K562 (cell line): ENCODE results near the gene ABHD16B. TPM values are rescaled to one million over a fixed set of nuclear protein-coding genes. Genes with fewer than 3 reads are reported as not detected.

Source experiments
- ATAC-seq: fragments of 200-7000 bp; cut with Tn5 transposase; 3 replicates; pipeline ENCODE4 v1.9.1; 2020; ENCODE audit warnings: moderate library complexity
- BruUV-seq: library from RNA; stranded (reverse); fragments of 400-500 nt; replicated peaks from 2 replicates; lab custom pipeline; 2021; lab: Mats Ljungman, UMichigan
- CTCF ChIA-PET: fragments of 300-600 bp; formaldehyde crosslinking; extraction: SDS; loops from one replicate; lab custom pipeline; 2021; ENCODE audit warnings: low intra/inter-chr PET ratio; lab: Yijun Ruan, JAX
- POLR2A ChIA-PET: fragments of 300-600, 350-650 bp; sonication (Branson Sonifier 250); formaldehyde crosslinking; extraction: SDS; loops from one replicate; lab custom pipeline; 2021; ENCODE audit warnings: antibody characterized with exemption, inconsistent platforms; lab: Yijun Ruan, JAX
- DNase-seq, 4 experiments: peaks; one replicate each; pipeline versions ENCODE4 v3.0.0 to v3.0.0-alpha.2; 2011 to 2018; ENCODE audit warnings: low spot score in 3 of 4, mixed read lengths in 3 of 4; ENCODE audit errors: extremely low read depth in 1 of 4
- FAIRE-seq: peaks from 2 replicates; lab custom pipeline; 2011; peaks lifted over from hg19 to GRCh38; lab: Jason Lieb, UNC
- H2AFZ ChIP-seq: 2 replicates; pipeline ENCODE4 v1.6.0; 2011; ENCODE audit warnings: low read depth, low read length, control low read depth, inconsistent platforms
- H3K27ac ChIP-seq: fragments of 200-600 bp; 3 replicates; pipeline ENCODE4 v1.8.0; 2011; ENCODE audit warnings: low read depth, mild to moderate bottlenecking, control low read depth, inconsistent platforms, low read length, moderate library complexity, mixed read lengths; ENCODE audit errors: extremely low read depth
- H3K27me3 ChIP-seq, 2 experiments: fragments of 300-600 bp in 1 of 2; 2 replicates in 1 of 2; 3 replicates in 1 of 2; pipeline versions ENCODE4 v1.6.0 to v1.8.0; 2011; ENCODE audit warnings: inconsistent platforms in 2 of 2, low read length in 2 of 2, mild to moderate bottlenecking in 1 of 2, mixed read lengths in 1 of 2, moderate library complexity in 1 of 2; ENCODE audit not compliant: control insufficient read depth in 2 of 2, insufficient read depth in 2 of 2
- H3K36me3 ChIP-seq: fragments of 300-600 bp; 3 replicates; pipeline ENCODE4 v1.8.0; 2011; ENCODE audit warnings: mild to moderate bottlenecking, low read length, inconsistent platforms; ENCODE audit not compliant: control insufficient read depth, insufficient read depth
- H3K4me1 ChIP-seq, 2 experiments: fragments of 200-600 bp in 1 of 2; replicated peaks in 1 of 2; 2 replicates in 1 of 2; 3 replicates in 1 of 2; pipeline versions ENCODE4 v1.5.1 to v1.8.0; 2011; ENCODE audit warnings: inconsistent platforms in 2 of 2, low read length in 2 of 2, mild to moderate bottlenecking in 1 of 2, mixed read lengths in 1 of 2, moderate library complexity in 1 of 2; ENCODE audit not compliant: control insufficient read depth in 2 of 2, insufficient read depth in 2 of 2
- H3K4me2 ChIP-seq: 2 replicates; pipeline ENCODE4 v1.6.1; 2011; ENCODE audit warnings: low read length, control low read depth, inconsistent platforms, mixed read lengths; ENCODE audit not compliant: insufficient read depth
- H3K4me3 ChIP-seq: fragments of 200-600 bp; sonication (generic), shearing (Covaris generic); 2 replicates; pipeline ENCODE4 v1.5.1; 2016; ENCODE audit warnings: control low read depth, inconsistent platforms
- H3K79me2 ChIP-seq: fragments of 200-600 bp; 3 replicates; pipeline ENCODE4 v1.8.0; 2011; ENCODE audit warnings: low read length, inconsistent platforms; ENCODE audit not compliant: control insufficient read depth, insufficient read depth
- H3K9ac ChIP-seq, 2 experiments: 2 replicates each; pipeline versions ENCODE4 v1.6.0 to v1.6.1; 2011; ENCODE audit warnings: low read depth in 2 of 2, low read length in 2 of 2, control low read depth in 1 of 2, inconsistent platforms in 1 of 2, mild to moderate bottlenecking in 1 of 2, mixed read lengths in 1 of 2; ENCODE audit not compliant: insufficient read depth in 1 of 2
- H3K9me1 ChIP-seq: one replicate; pipeline ENCODE4 v1.6.0; 2011; ENCODE audit warnings: inconsistent platforms, mild to moderate bottlenecking, low read length, moderate library complexity; ENCODE audit not compliant: control insufficient read depth, insufficient read depth
- H3K9me3 ChIP-seq: replicated peaks from 2 replicates; pipeline ENCODE4 v1.5.1; 2011; ENCODE audit warnings: low read depth, low read length, inconsistent platforms; ENCODE audit not compliant: control insufficient read depth, insufficient read depth
- H4K20me1 ChIP-seq: replicated peaks from 2 replicates; pipeline ENCODE4 v1.6.1; 2011; ENCODE audit warnings: low read length, inconsistent platforms, mixed read lengths; ENCODE audit not compliant: control insufficient read depth, insufficient read depth
- CEBPG ChIP-seq, 3 experiments: fragments of 200-800 bp in 1 of 3; sonication (Bioruptor generic) in 1 of 3; sonication (generic) in 1 of 3; formaldehyde crosslinking in 1 of 3; IDR thresholded peaks in 2 of 3; conservative IDR thresholded peaks in 1 of 3; 2 replicates each; pipeline versions ENCODE4 v1.6.1 to v1.8.0; 2016 to 2022; ENCODE audit warnings: missing compliant biosample characterization in 2 of 3, missing genetic modification characterization in 2 of 3, mild to moderate bottlenecking in 1 of 3, missing genetic modification reagents in 1 of 3
- CHD2 ChIP-seq: IDR thresholded peaks from 2 replicates; pipeline ENCODE4 v1.6.1; 2011; ENCODE audit warnings: low read depth, low read length
- ETV1 ChIP-seq: fragments of 450-650 bp; conservative IDR thresholded peaks from 2 replicates; pipeline ENCODE4 v1.6.1; 2016; ENCODE audit warnings: missing genetic modification characterization, control low read depth, low read depth, missing compliant biosample characterization
- WGBS: fragments of 100-300 bp; shearing (Covaris generic); methylation state at CpG from one replicate; pipeline ENCODE4 v1.1.6; 2016; ENCODE audit warnings: low coverage, mixed read lengths; ENCODE audit not compliant: insufficient coverage; ENCODE audit errors: missing lambda C conversion rate; 5-methylcytosine and 5-hydroxymethylcytosine counted together
- in situ Hi-C: fragments of 300-500 bp; cut with MboI; formaldehyde crosslinking; loops from 4 replicates; pipeline ENCODE4 v1.15.0; 2018; ENCODE audit warnings: inconsistent platforms, mixed read lengths
- intact Hi-C: fragments of 100-400 bp; cut with micrococcal nuclease; formaldehyde crosslinking; loops from 2 replicates; pipeline ENCODE4 v1.14.2; 2022
- polyA plus RNA-seq, 8 experiments: library from polyadenylated mRNA; depleted of rRNA in 4 of 8; stranded (reverse) in 5 of 8; unstranded in 3 of 8; fragments of >200 nt; fragmentation: Nextera tagmentation in 2 of 8; fragmentation: Illumina TruSeq in 1 of 8; extraction: Ambion mirVana in 2 of 8; extraction: Trizol in 1 of 8; gene quantifications; 2 replicates each; pipeline versions ENCODE4 v1.2.1 to v1.2.3, GENCODE V29; 2011 to 2014; ENCODE audit warnings: inconsistent platforms in 1 of 8, missing spikeins in 1 of 8
- total RNA-seq, 7 experiments: library from RNA; depleted of rRNA in 6 of 7; stranded (reverse); fragments of >200 nt in 6 of 7; fragmentation: Illumina TruSeq in 2 of 7; extraction: Trizol in 2 of 7; gene quantifications; 2 replicates each; pipeline versions ENCODE4 v1.2.1 to v1.2.3, GENCODE V29; 2011 to 2021; ENCODE audit warnings: low replicate concordance in 1 of 7
- TF ChIP-seq, protein P1 (sequence below): fragments of 450-650 bp; IDR thresholded peaks from 2 replicates; pipeline ENCODE4 v1.6.1; 2016; ENCODE audit warnings: low read depth
- TF ChIP-seq, protein P2 (sequence below): IDR thresholded peaks from 2 replicates; pipeline ENCODE4 v1.6.1; 2011; ENCODE audit not compliant: insufficient read length; ENCODE audit errors: extremely low read depth
- TF ChIP-seq, protein P3 (sequence below), 2 experiments: fragments of 450-650 bp in 1 of 2; sonication (generic) in 1 of 2; formaldehyde crosslinking in 1 of 2; IDR thresholded peaks in 1 of 2; conservative IDR thresholded peaks in 1 of 2; 2 replicates each; pipeline versions ENCODE4 v1.6.1 to v1.8.1; 2016 to 2023; ENCODE audit warnings: mild to moderate bottlenecking in 2 of 2, moderate library complexity in 2 of 2, inconsistent platforms in 1 of 2, missing genetic modification reagents in 1 of 2

ABHD16B gene
- total and polyA plus RNA-seq, 9 of the 15 experiments (the other 6 are each of a cell fraction or from before 2014, with no cell fraction given) = not detected

DNA sequence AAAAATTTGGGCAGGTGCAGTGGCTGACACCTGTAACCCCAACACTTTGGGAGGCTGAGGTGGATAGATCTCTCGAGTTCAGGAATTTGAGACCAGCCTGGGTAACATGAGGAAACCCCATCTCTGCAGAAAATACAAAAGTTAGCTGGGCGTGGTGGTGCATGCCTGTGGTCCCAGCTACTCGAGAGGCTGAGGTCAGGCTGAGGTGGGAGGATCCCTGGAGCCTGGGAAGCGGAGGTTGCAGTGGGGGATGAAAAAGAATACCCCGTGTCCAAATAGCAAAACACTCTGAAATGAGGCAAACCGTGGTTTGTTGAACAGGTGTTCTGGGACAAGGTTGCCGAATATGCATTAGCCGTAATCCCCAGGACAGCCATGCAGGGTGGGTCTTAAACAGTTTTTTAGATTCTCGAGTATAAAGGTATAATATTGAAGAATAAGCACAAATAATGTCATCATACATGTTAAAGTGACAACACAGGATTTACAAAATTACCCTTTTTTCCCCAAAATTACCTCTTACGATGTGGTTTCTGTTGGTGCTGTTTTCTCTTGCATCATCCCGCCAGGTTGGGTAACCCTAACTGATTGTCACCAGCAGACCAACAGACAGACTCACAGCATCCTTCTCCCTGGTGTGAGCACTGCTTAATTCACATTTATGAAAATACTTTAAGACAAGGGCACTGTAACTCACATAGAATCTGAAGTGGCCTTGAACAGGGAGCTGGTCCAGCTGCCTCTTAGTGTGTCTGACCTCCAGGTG lies 42.7 kb downstream of the ABHD16B start:
- peaks cover 3 to 26% of the 10 kb centered on the region in 2 experiments; a peak in 4 of 5 replicates for H3K4me1 ChIP-seq
- ChIA-PET CTCF (no interaction called here), POLR2A (interaction anchor here (0.5 to 1.0 kb wide), 2 partner anchors 39 to 185 kb away, joined by 3 read pairs; partner anchors contain the start of gene TPD52L2)
- H4K20me1 ChIP-seq = peaks cover 3% of the 10 kb centered on the region; the same call in 1 of the 2 replicates
- no peak overlapping the region for H3K4me2 ChIP-seq
- no peak overlapping the region for H2AFZ ChIP-seq
- no peak for ATAC-seq
- H3K36me3 ChIP-seq = peaks cover 21% of the 10 kb centered on the region; the same call in 2 of the 3 replicates
- BruUV-seq = TSS peak; percentile 21
- H3K27me3 ChIP-seq = no peaks in the 10 kb centered on the region
- H3K79me2 ChIP-seq = peaks cover 81% of the 10 kb centered on the region
- 90% methylated on average over 11 of the region's 11 CpGs for WGBS
- intact Hi-C loops = no loop called here
- no peak overlapping the region for H3K9ac ChIP-seq
- H3K9me1 ChIP-seq = no peaks in the 10 kb centered on the region
- no peak for DNase-seq
- H3K27ac ChIP-seq = no peak overlapping the region
- in situ Hi-C loops = no loop called here
- FAIRE-seq = no peak
- H3K4me3 ChIP-seq = no peak overlapping the region
- H3K9me3 ChIP-seq = no peaks in the 10 kb centered on the region
- TF ChIP-seq, protein P1, sequence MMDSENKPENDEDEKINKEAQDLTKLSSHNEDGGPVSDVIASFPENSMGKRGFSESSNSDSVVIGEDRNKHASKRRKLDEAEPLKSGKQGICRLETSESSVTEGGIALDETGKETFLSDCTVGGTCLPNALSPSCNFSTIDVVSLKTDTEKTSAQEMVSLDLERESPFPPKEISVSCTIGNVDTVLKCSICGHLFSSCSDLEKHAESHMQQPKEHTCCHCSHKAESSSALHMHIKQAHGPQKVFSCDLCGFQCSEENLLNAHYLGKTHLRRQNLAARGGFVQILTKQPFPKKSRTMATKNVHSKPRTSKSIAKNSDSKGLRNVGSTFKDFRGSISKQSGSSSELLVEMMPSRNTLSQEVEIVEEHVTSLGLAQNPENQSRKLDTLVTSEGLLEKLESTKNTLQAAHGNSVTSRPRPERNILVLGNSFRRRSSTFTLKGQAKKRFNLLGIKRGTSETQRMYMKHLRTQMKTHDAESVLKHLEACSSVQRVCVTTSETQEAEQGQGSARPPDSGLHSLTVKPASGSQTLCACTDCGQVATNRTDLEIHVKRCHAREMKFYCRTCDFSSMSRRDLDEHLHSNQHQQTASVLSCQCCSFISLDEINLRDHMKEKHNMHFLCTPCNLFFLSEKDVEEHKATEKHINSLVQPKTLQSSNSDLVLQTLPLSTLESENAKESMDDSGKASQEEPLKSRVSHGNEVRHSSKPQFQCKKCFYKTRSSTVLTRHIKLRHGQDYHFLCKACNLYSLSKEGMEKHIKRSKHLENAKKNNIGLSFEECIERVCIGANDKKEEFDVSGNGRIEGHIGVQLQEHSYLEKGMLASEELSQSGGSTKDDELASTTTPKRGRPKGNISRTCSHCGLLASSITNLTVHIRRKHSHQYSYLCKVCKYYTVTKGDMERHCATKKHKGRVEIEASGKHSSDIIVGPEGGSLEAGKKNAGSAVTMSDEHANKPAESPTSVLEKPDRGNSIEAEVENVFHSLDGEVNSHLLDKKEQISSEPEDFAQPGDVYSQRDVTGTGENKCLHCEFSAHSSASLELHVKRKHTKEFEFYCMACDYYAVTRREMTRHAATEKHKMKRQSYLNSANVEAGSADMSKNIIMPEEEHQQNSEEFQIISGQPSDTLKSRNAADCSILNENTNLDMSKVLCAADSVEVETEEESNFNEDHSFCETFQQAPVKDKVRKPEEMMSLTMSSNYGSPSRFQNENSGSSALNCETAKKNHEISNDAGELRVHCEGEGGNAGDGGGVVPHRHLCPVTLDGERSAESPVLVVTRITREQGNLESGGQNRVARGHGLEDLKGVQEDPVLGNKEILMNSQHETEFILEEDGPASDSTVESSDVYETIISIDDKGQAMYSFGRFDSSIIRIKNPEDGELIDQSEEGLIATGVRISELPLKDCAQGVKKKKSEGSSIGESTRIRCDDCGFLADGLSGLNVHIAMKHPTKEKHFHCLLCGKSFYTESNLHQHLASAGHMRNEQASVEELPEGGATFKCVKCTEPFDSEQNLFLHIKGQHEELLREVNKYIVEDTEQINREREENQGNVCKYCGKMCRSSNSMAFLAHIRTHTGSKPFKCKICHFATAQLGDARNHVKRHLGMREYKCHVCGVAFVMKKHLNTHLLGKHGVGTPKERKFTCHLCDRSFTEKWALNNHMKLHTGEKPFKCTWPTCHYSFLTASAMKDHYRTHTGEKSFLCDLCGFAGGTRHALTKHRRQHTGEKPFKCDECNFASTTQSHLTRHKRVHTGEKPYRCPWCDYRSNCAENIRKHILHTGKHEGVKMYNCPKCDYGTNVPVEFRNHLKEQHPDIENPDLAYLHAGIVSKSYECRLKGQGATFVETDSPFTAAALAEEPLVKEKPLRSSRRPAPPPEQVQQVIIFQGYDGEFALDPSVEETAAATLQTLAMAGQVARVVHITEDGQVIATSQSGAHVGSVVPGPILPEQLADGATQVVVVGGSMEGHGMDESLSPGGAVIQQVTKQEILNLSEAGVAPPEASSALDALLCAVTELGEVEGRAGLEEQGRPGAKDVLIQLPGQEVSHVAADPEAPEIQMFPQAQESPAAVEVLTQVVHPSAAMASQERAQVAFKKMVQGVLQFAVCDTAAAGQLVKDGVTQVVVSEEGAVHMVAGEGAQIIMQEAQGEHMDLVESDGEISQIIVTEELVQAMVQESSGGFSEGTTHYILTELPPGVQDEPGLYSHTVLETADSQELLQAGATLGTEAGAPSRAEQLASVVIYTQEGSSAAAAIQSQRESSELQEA = no peak
- TF ChIP-seq ETV1 (no peak), CHD2 (no peak), CEBPG (CRISPR knock-in tag; IDR thresholded peaks at IDR 0.05) (no peak), CEBPG (tag; conservative IDR thresholded peaks at IDR 0.05 in 1 of 2, IDR thresholded peaks at IDR 0.05 in 1 of 2) (0 out of 4 replicates have a peak, but pooled peaks of 1 of the 2 experiments have one; percentile 27)
- TF ChIP-seq, protein P2, sequence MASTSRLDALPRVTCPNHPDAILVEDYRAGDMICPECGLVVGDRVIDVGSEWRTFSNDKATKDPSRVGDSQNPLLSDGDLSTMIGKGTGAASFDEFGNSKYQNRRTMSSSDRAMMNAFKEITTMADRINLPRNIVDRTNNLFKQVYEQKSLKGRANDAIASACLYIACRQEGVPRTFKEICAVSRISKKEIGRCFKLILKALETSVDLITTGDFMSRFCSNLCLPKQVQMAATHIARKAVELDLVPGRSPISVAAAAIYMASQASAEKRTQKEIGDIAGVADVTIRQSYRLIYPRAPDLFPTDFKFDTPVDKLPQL = no peak
- TF ChIP-seq, protein P3, sequence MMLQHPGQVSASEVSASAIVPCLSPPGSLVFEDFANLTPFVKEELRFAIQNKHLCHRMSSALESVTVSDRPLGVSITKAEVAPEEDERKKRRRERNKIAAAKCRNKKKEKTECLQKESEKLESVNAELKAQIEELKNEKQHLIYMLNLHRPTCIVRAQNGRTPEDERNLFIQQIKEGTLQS (IDR thresholded peaks at IDR 0.05) = 0 out of 2 replicates have a peak, but pooled peaks have one; percentile 20
- TF ChIP-seq, protein P3 (CRISPR knock-in tag; conservative IDR thresholded peaks at IDR 0.05) = no peak
